NCI-H2196 (cell line): ENCODE data around the gene EZR.
"Not testable (repeated sequence)": the region's sequence is repeated elsewhere in the genome, so short reads cannot be mapped to it uniquely, and the experiment has no call there.

Experiments
- DNase-seq: peaks from one replicate; lab custom pipeline; 2025; ENCODE audit not compliant: unreplicated experiment; lab: John Stamatoyannopoulos, UW

Gene EZR

GRCh38 chr6:158843751-158844683 lies 24.8 kb upstream of the EZR start:
- DNase-seq: no peak

- no peak for DNase-seq
Measured at GRCh38 chr6:158841358-158841757, 22.2 kb upstream of the EZR start.

GRCh38 chr6:158840465-158840864 lies 21.3 kb upstream of the EZR start:
- no peak for DNase-seq

- DNase-seq: no peak
Measured at GRCh38 chr6:158839796-158840195, 20.6 kb upstream of the EZR start.

GRCh38 chr6:158838790-158839189 lies 19.6 kb upstream of the EZR start:
- not testable (repeated sequence) for DNase-seq

- peak; percentile 42 for DNase-seq
Measured at GRCh38 chr6:158837684-158838625, 18.8 kb upstream of the EZR start.

- DNase-seq: no peak
Measured at GRCh38 chr6:158836625-158837311, 17.6 kb upstream of the EZR start.

- DNase-seq: no peak
Measured at GRCh38 chr6:158835616-158836221, 16.6 kb upstream of the EZR start.

GRCh38 chr6:158834675-158835385 lies 15.7 kb upstream of the EZR start:
- no peak for DNase-seq

GRCh38 chr6:158832807-158833206 lies 13.6 kb upstream of the EZR start:
- DNase-seq: not testable (repeated sequence)

- no peak for DNase-seq
Measured at GRCh38 chr6:158832026-158832425, 12.9 kb upstream of the EZR start.

- no peak for DNase-seq
Measured at GRCh38 chr6:158831571-158831970, 12.4 kb upstream of the EZR start.

GRCh38 chr6:158830736-158831135 lies 11.6 kb upstream of the EZR start:
- DNase-seq: no peak

GRCh38 chr6:158828807-158829206 lies 9.6 kb upstream of the EZR start:
- no peak for DNase-seq

GRCh38 chr6:158826819-158827501 lies 7.8 kb upstream of the EZR start:
- DNase-seq: no peak

GRCh38 chr6:158825951-158826306 lies 6.8 kb upstream of the EZR start:
- DNase-seq: no peak

GRCh38 chr6:158825038-158825950 lies 6.1 kb upstream of the EZR start:
- no peak for DNase-seq

- not testable (repeated sequence) for DNase-seq
Measured at GRCh38 chr6:158823616-158824015, 4.4 kb upstream of the EZR start.
